ENCODE measurements around the gene NT5DC2. TPM values are rescaled to one million over a fixed set of nuclear protein-coding genes. Genes with fewer than 3 reads are reported as not detected.

Gene NT5DC2
- total and polyA plus RNA-seq, 10 of the 15 experiments (the other 5 are each of a cell fraction or from before 2014, with no cell fraction given) = 21.6 to 135 (median 66.8) TPM

GRCh38 chr3:52535411-52536111 lies 1.9 kb upstream of the NT5DC2 start (continued):
- TF ChIP-seq SRF (IDR thresholded peaks at IDR 0.05; ENCODE audit: low read depth in 2 of 2, low read length in 2 of 2) (no peak), HDGF (IDR thresholded peaks at IDR 0.05) (no peak), KLF5 (IDR thresholded peaks at IDR 0.05; ENCODE audit: partially characterized antibody) (no peak), BMI1 (IDR thresholded peaks at IDR 0.05; ENCODE audit: borderline replicate concordance) (no peak), MTA3 (IDR thresholded peaks at IDR 0.05; ENCODE audit: borderline replicate concordance, low read length) (no peak), MEF2A (IDR thresholded peaks at IDR 0.05; ENCODE audit: insufficient read depth, low read depth, low read length) (no peak)
- TF ChIP-seq, protein P1, sequence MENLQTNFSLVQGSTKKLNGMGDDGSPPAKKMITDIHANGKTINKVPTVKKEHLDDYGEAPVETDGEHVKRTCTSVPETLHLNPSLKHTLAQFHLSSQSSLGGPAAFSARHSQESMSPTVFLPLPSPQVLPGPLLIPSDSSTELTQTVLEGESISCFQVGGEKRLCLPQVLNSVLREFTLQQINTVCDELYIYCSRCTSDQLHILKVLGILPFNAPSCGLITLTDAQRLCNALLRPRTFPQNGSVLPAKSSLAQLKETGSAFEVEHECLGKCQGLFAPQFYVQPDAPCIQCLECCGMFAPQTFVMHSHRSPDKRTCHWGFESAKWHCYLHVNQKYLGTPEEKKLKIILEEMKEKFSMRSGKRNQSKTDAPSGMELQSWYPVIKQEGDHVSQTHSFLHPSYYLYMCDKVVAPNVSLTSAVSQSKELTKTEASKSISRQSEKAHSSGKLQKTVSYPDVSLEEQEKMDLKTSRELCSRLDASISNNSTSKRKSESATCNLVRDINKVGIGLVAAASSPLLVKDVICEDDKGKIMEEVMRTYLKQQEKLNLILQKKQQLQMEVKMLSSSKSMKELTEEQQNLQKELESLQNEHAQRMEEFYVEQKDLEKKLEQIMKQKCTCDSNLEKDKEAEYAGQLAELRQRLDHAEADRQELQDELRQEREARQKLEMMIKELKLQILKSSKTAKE (IDR thresholded peaks at IDR 0.05; ENCODE audit: low read depth, poor library complexity, severe bottlenecking) = no peak

- Histone ChIP-seq H3K4me2 (ENCODE audit: control insufficient read depth, insufficient read depth) (peak overlapping the region; percentile 76), H3K9me3 (replicated peaks; ENCODE audit: control insufficient read depth, insufficient read depth, low read length) (no peaks in the 10 kb centered on the region), H3K36me3 (ENCODE audit: control insufficient read depth in 2 of 2, insufficient read depth in 2 of 2, low read length in 1 of 2) (peaks cover 0 to under 1% of the 10 kb centered on the region in 2 experiments; a peak in 1 of 4 replicates), H3K27ac (ENCODE audit: control insufficient read depth, insufficient read depth) (0 out of 2 replicates have a peak overlapping the region, but pooled peaks have one; percentile 35), H3K9ac (ENCODE audit: control insufficient read depth, insufficient read depth, low read length) (peak overlapping the region; percentile 46; the same call in 1 of the 2 replicates), H3K27me3 (replicated peaks in 1 of 2; ENCODE audit: control insufficient read depth in 2 of 2, insufficient read depth in 2 of 2, low read length in 1 of 2) (no peaks in the 10 kb centered on the region), H3K79me2 (ENCODE audit: control insufficient read depth, insufficient read depth, low read length) (peaks cover 56% of the 10 kb centered on the region), H3K4me3 (peak overlapping the region; percentile 76), H4K20me1 (ENCODE audit: control insufficient read depth, insufficient read depth) (no peaks in the 10 kb centered on the region), H3K4me1 (ENCODE audit: control insufficient read depth, insufficient read depth, low read length) (peaks cover 15% of the 10 kb centered on the region), H2AFZ (ENCODE audit: control insufficient read depth, low read depth, low read length) (peak overlapping the region; percentile 61)
- ATAC-seq = no peak
- intact Hi-C loops (cut with micrococcal nuclease; ENCODE audit: unreplicated experiment) = loop anchor here (5.0 kb wide), 2 partner anchors 77 to 628 kb away; partner anchors contain the start of genes NISCH and PRKCD
- in situ Hi-C loops (cut with MboI) = no loop called here
- POLR2A ChIA-PET = no interaction called here
- DNase-seq (ENCODE audit: low read depth, low spot score) = no peak
- no peak for FAIRE-seq
- CTCF ChIA-PET = interaction anchor here (1.7 kb wide), 1 partner anchor 76 kb away, joined by 4 read pairs; no protein-coding TSS in a partner anchor
- SMC1A ChIA-PET (ENCODE audit: uncharacterized antibody, unreplicated experiment) = interaction anchor here (1.0 kb wide), 1 partner anchor 78 kb away, joined by 3 read pairs; no protein-coding TSS in a partner anchor
- no TSS peak for BruUV-seq (replicated peaks)
- TF ChIP-seq, protein P2, sequence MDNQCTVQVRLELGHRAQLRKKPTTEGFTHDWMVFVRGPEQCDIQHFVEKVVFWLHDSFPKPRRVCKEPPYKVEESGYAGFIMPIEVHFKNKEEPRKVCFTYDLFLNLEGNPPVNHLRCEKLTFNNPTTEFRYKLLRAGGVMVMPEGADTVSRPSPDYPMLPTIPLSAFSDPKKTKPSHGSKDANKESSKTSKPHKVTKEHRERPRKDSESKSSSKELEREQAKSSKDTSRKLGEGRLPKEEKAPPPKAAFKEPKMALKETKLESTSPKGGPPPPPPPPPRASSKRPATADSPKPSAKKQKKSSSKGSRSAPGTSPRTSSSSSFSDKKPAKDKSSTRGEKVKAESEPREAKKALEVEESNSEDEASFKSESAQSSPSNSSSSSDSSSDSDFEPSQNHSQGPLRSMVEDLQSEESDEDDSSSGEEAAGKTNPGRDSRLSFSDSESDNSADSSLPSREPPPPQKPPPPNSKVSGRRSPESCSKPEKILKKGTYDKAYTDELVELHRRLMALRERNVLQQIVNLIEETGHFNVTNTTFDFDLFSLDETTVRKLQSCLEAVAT (IDR thresholded peaks at IDR 0.05) = peak; percentile 52; the same call in 1 of the 2 replicates
- no peak for TF ChIP-seq NFYB (IDR thresholded peaks at IDR 0.05; ENCODE audit: insufficient read depth, low read depth, low read length)
- RAD21 ChIA-PET (ENCODE audit: unreplicated experiment) = no interaction called here
- WGBS (ENCODE audit: insufficient coverage, insufficient replicate concordance, low lambda C conversion rate, missing lambda C conversion rate) = 90% methylated on average over 52 of the region's 57 CpGs
Observed at GRCh38 chr3:52534281-52535183, 875 bp upstream of the NT5DC2 start.
